M059J (cell line): Measurements from ENCODE around the gene ARIH2. TPM values are rescaled to one million over a fixed set of nuclear protein-coding genes. Genes with fewer than 3 reads are reported as not detected.
A peak's percentile ranks its signal among the peaks of the same experiment; 100 is the strongest.

Experiments
- DNase-seq: peaks from one replicate; pipeline ENCODE4 v3.0.0-alpha.2; 2012; ENCODE audit warnings: low read depth
- total RNA-seq: library from RNA; depleted of rRNA; stranded (reverse); fragments of >200 nt; shearing (Covaris generic); gene quantifications from 2 replicates; pipeline ENCODE4 v1.2.3, GENCODE V29; 2014

The ARIH2 gene
- total RNA-seq, 1 experiment from 2014 or later = 88.4 TPM

DNA sequence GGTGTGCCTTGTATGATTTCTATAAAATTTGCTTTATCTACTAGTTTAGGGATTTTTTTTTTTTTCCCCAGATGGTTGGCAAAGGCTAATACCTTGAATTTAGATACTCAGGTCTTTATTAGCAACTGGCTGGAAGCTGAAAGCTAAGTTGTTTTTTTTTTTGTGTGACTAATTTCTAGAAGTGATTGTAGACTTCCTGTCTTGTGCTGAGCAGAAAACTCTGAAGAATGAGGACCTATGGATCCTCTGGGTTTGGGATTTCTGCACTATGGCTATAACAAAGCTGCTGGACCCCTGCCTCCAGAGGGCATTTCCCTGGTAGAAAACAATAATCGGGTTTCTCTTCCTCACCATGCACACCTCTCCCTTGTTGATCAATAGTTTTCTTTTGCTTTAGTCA is 10.0 kb downstream of the ARIH2 start:
- peak; percentile 23 for DNase-seq

DNA sequence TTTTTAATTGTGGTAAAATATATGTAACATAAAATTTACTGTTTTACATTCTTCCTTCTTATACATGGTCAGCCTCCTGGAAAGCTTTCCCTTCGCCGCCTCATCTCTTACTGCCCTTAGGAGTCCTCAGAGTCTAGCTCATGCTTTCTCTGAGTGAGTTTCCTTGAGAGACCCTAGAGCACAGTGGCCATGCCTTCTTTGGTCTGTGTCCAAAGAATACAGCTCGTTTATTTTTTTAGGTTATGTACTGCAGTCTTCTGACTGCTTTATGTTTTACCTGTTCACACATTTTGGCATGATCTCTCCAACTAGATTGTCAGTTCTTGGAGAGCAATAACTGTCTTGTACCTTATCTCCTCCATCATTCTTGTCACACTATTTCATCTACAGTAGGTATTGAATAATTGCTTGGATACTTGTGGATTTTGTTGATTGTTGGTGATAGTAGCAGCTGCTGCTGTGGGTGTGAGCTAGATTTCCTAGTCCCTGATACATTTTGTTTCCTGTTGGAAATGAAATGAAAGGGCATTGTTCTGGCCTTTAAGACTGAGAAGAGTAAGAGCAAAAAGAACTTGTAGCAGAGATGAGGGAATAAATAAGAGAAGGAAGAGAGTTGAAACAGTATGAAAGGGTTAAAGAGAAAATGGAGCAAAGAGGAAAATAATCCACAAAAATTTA is 10.9 kb downstream of the ARIH2 start:
- DNase-seq = no peak

DNA sequence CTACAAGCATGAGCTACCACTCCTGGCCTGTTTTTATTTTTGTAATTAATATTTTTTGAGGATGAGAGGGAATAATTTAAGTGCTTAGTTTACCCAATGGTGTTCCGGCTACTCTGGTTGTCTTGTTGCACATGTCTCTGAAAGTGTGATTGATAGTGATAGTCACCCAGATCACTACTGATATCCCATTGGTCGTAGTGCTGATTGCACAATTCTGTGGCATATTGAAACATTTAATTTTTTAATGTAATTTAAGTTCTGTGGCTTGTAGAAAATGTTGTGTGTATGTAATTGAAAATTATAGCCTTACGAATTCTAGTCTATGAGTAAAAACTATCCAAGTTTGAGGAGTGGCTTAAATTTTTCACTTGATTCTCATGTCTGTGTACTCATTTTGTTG is 11.9 kb downstream of the ARIH2 start:
- no peak for DNase-seq

- DNase-seq = no peak
Measured at GRCh38 chr3:48931944-48932580, 13.4 kb downstream of the ARIH2 start.

DNA sequence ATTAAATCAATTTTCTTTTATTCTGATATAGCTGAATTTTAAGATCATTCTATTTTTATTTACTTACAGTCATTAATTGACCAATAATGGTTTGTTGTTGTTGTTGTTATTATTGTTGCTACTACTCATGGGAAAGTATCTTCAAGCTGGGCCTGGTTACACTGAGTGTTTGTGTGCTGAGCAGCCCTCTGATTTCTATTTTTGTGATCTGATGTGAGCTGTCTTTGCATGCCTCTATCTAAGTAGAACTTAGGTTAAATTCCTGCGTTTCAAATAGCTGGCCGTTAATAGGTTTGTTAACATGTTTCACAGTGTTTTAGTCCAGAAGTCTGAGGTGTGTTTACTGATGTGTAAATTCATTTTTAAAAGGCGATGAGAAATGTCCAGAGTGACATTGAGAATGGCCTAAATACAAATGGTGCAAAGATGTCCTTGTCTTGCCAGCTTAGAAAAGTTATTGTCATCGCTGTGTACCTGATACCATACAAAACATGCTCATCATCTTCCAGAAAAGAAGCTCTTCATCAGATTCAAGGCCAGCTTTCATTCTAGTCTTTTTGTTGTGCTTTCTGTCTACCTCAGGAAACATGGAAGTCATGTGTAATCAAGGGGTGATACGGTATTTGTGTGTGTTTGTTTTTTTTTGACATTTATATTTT is 15.8 kb downstream of the ARIH2 start:
- no peak for DNase-seq

- DNase-seq = no peak
Measured at GRCh38 chr3:48935530-48935929, 16.9 kb downstream of the ARIH2 start.

- no peak for DNase-seq
Measured at GRCh38 chr3:48938156-48938555, 19.5 kb downstream of the ARIH2 start.

GRCh38 chr3:48938689-48939088 is 20.0 kb downstream of the ARIH2 start:
- DNase-seq = no peak

- no peak for DNase-seq
Measured at GRCh38 chr3:48945432-48945831, 26.8 kb downstream of the ARIH2 start.

DNA sequence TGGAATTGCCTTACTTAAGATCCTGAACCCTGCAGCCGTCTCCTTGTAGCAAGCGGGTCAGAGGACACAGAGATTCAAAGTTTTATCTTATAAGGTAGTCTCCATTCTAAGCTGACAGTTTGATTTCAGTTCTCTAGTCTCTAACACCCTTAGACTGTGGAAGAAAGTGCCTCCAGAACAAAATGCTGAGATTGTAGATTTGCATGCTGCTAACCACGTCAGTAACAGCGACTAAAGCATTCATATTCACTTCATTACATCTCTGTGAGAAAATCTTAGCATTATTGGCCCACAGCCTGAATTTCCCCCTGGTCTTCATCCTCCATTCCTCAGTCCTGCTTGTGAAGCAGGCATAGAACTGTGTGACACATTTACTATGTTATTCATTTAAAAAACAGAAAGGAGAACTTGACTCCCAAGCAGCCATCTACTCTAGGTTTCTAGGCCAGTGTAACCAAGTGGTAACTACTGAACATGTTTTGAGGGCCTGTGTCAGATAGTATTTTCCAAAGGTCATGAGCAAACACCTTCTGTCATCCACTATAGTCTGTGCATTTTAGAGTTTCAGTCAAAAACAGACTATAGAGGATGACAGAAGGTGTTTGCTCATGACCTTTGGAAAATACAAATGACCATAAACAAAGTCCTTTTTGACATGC is 27.4 kb downstream of the ARIH2 start:
- DNase-seq = no peak

DNA sequence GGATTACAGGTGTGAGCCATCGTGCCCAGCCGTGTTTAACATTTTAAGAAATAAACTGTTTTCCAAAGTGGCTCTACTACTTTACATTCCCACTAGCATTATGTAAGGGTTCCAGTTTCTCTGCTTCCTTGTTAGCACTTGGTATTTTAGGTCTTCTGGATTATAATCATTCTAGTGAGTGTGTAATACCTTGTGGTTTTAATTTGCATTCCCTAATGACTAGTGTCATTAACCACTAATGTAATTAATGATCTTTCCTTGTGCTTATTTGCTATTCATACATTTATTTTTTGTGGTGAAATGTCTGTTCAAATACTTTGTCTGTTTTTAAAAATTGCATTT is 30.7 kb downstream of the ARIH2 start:
- no peak for DNase-seq

- DNase-seq = no peak
Measured at GRCh38 chr3:48950051-48950450, 31.4 kb downstream of the ARIH2 start.

DNA sequence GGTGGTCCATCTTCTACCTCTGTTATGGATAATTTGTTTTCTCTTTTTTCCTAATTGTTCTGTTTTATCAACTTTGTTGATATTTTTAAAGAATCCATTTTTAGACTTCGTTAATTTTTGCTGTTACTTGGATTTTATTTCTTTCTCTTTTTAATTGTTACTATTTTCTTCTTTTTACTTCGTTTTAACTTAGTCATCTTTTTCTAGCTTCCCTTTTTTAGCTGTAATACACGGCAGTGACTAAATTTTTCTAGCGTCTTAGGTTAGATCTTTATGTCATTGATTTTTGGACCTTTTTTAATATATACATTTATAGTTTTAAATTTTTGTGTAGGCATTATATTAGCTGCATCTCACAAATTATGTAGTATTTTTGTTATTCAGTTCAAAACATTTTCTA is 33.1 kb downstream of the ARIH2 start:
- DNase-seq = no peak

GRCh38 chr3:48952510-48953118 is 34.0 kb downstream of the ARIH2 start:
- peak; percentile 4 for DNase-seq

DNA sequence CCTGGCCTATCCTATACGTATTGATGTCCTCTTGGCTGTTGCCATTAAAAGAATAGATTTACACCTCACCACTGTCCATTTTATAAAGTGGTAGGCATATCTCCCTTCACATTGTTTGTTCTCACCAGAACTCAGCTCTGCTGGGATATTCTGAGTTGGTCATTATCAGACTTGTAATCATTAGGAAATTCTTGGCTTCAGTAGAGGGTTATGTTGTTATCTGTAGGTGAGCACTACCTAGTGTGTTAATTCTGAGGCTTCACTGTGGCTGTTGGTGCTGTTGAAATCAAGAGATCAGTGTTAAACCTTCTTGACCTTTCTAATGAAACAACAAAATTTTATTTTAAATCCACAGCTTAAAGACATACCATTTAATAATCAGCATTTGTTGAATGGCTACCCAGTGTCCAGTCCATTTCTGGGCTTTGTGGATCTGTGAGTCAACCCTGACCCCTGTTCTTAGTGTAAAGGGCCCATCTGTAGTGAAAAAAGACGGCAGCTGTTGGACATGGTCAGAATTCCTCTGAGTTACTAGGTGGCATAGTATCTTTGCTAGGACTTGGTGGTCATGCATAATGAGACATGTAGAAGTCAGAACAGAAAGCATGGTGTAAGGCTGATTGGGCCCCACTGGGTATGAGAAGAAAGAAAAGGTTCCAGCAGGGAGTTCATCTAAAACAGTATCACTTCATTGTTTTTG is 38.5 kb downstream of the ARIH2 start:
- no peak for DNase-seq

GRCh38 chr3:48960841-48961413 is 42.3 kb downstream of the ARIH2 start:
- DNase-seq = no peak

DNA sequence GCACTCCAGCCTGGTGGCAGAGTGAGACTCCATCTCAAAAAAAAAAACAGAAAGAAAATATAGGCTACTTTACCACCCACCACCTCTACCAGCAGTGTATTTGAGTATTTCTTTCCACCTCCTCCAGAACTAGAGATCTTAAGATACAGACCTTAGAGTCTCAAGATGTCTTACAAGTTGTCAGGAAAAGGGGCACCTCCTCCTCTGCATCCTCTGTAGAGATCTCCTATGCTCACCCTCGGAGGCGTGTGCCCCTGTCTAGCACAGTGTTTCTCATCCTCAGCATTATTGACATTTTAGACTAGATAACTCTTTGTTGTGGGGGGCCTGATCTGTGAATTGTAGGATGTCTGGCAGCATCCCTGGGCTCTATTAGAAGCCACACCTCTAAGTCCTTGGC is 43.7 kb downstream of the ARIH2 start:
- DNase-seq = no peak

DNA sequence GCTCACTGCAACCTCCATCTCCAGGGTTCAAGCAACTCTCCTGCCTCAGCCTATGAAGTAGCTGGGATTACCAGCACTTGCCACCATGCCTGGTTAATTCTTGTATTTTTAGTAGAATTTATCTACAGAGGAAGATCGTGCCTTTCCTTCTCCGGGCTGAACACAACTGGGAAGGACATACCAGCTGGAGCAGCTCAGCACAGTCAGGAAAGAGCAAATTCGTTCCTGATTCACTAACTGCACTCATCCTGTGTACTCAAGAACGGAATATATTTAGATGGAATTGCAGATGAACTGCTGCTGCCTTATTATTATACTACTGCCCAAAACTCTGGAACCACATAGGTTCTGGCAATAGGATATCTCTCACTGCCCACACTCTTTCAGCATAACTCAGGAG is 44.3 kb downstream of the ARIH2 start:
- no peak for DNase-seq

DNA sequence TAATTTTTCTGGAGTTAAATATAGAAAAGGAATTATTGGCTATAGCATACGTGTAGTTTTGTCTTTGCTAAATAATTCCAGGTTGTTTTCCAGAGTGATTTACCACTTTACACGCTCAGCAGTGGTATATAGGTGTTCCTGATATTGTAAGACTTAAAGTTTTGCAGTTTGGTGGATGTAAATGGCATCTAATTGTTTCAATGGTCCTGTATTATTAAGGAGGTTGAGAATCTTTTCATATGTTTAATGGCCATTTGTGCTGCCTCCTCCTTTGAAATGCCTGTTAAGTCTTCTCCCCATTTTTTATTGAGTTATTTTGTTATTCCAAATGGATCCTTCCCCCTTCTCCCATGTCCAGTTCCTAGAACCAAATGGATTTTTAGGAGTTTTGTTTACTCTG is 44.9 kb downstream of the ARIH2 start:
- no peak for DNase-seq

- DNase-seq = no peak
Measured at GRCh38 chr3:48966367-48966766, 47.7 kb downstream of the ARIH2 start.

DNA sequence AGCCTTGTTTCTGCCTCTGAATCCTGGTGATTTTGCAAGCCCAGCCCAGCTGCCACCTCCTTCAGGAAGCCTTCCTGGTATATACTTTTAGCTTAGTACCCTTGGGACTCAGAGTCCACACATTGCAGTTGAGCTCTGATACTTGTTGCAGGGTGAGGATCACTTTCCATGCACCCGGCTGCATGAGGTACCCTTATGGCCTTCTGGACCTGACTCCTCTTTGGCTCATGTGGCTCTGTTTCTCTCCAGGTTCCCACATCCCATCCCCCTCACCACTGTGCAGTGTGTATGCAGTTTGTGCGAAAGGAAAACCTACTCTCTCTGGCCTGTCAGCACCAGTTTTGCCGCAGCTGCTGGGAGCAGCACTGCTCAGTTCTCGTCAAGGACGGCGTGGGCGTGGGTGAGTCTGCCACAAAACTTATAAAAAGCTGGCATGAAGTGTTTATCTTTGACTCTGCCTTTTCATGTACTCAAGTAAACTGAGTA is 48.3 kb downstream of the ARIH2 start:
- DNase-seq = no peak
